HG02623 (cell line): ENCODE results near the gene LCMT1.

Source experiments
- ATAC-seq: cut with Tn5 transposase; IDR thresholded peaks from one replicate; pipeline ENCODE4 v1.9.1; 2021; ENCODE audit warnings: moderate library complexity; ENCODE audit not compliant: unreplicated experiment

Gene LCMT1

GRCh38 chr16:25189305-25189704 lies 77.8 kb downstream of the LCMT1 start:
- ATAC-seq, result no peak

GRCh38 chr16:25192096-25192495 lies 80.6 kb downstream of the LCMT1 start:
- ATAC-seq, result no peak

- ATAC-seq, result no peak
Measured at GRCh38 chr16:25194273-25194878, 82.8 kb downstream of the LCMT1 start.

- ATAC-seq, result no peak
Measured at GRCh38 chr16:25198021-25198420, 86.5 kb downstream of the LCMT1 start.

- no peak for ATAC-seq
Measured at GRCh38 chr16:25199457-25199856, 87.9 kb downstream of the LCMT1 start.

- ATAC-seq, result no peak
Measured at GRCh38 chr16:25210758-25211157, 99.2 kb downstream of the LCMT1 start.

- ATAC-seq, result no peak
Measured at GRCh38 chr16:25212636-25213035, 101.1 kb downstream of the LCMT1 start.

- no peak for ATAC-seq
Measured at GRCh38 chr16:25213709-25214397, 102.3 kb downstream of the LCMT1 start.

- ATAC-seq, result no peak
Measured at GRCh38 chr16:25217112-25217511, 105.6 kb downstream of the LCMT1 start.

GRCh38 chr16:25217921-25218320 lies 106.4 kb downstream of the LCMT1 start:
- no peak for ATAC-seq

GRCh38 chr16:25219070-25219737 lies 107.7 kb downstream of the LCMT1 start:
- ATAC-seq, result no peak

- no peak for ATAC-seq
Measured at GRCh38 chr16:25222959-25223358, 111.4 kb downstream of the LCMT1 start.

GRCh38 chr16:25223964-25224363 lies 112.4 kb downstream of the LCMT1 start:
- no peak for ATAC-seq

GRCh38 chr16:25224731-25225319 lies 113.3 kb downstream of the LCMT1 start:
- ATAC-seq, result no peak
